ENCODE results near the gene XYLT1.

Gene XYLT1

DNA sequence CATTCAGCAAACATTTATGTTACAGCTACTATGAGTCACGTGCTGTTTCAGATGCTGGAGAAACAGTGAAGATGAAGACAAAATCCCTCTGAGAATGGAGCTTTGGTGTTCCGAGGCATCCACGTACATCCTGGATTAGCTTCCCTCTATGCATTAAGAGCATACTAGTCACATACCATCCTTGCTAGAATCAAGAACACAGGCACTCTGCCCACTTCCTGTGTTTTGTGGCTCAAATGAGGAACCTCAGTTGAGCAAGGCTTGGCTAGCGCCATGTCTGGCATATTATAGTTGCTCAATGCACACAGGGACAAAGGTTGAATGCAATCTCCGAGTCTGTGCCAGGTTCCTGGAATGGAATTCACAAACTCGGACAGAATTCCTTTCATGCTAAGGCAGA, 297.5 kb downstream of the XYLT1 start:
- DNase-seq, result peak in 1 of 5 experiments; percentile 62

- peak in 1 of 5 experiments; percentile 66 for DNase-seq
These were observed 299.3 kb downstream of the XYLT1 start for GRCh38 chr16:17171250-17172143.

- no peak for DNase-seq
These were observed 300.3 kb downstream of the XYLT1 start for GRCh38 chr16:17170435-17170834.

DNA sequence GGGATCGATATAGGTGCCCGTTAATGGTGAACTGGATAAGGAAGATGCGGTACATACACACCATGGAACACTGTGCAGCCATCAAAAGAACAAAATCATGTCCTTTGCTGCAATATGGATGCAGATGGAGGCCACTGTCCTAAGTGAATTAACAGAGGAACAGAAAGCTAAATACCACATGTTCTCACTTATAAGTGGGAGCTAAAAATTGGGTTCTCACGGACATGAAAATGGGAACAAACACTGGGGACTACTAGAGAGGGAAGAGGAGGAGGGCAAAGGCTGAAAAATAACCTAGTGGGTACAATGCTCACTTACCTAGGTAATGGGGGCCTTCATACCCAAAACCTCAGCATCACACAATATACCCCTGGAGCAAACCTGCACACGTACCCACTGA, 302.6 kb downstream of the XYLT1 start:
- DNase-seq, result no peak

DNA sequence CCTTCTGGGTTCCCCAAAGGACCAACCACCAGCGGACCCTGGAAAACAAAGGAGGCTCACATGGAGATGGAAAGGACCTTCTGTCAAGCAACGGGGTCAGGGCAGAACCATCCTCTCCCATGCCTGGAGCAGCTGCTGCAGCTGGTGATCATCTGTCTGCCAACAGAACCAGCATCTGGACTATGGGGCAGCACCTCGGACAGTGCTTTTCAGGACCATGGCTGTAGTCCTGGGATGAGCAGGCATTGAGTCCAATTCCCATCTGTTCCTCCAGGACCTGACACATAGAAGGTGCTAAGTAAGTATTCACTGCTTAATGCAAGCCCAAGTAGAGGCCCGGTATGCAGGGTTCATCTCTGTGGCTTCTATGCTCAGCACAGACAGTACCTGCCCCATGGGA, 304.7 kb downstream of the XYLT1 start:
- no peak for DNase-seq

GRCh38 chr16:17162560-17162959, 308.2 kb downstream of the XYLT1 start:
- DNase-seq, result no peak

DNA sequence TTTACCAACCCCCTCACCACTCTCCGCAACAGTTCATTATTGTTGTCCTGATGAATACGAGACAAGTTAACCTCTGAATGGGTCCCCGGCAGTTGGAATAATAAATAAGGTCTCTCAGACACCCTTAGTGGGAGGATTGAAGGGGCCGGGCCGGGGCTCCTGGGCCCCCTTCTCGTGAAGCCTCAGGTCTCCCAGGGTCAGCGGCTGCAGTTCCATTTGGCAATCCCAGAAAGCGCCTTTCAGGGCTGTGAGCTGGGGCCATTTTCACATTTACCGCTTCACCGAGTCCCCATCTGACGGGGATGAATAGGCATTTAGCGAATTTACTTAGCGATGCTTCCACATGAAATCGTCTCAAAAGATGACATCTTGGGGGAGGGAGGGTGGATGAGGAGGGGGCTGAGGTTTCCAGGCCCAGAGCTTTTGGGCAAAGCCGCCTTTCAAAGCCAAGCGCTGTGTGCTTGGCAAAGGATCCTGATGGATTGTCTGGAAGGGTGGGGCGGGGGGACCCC, 309.8 kb downstream of the XYLT1 start:
- DNase-seq, result no peak

- no peak for DNase-seq
These were observed 310.4 kb downstream of the XYLT1 start for GRCh38 chr16:17160285-17160853.

DNA sequence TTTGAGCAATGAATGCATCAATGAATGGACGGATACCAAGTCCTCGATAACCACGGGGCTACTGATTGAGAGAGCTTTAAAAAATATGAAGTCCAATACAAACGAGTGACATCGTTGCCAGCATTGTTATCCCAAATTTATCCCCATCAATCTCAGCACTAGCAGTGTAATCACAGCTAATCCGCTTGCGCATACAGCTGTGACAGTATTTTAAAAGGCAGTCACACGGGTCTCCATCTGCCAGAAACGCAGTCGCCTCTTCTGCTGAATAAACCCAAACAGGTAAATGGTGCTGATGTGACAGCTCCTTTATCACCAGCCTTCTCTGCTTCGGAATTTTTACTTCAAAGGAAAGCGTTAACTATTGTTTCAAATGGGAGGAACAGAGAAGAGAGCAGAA, 311.1 kb downstream of the XYLT1 start:
- DNase-seq, result no peak

DNA sequence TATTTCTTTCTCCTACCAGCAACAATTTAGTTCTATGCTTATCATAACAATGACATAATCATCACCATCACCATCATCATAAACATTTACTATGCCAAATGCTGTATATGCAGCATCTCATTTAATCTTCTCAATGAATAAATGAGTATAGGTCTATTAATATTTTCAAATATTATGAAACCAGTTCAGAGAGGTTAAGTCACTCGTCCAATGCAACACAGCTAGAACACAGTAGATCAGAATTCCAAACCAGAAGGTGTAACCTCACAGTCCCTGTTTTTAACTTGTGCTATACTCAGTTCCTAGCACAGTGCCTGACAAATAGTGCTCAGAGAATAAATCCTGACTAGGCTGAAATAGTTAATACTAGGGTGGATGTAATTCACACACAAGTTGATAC, 314.8 kb downstream of the XYLT1 start:
- no peak for DNase-seq

- DNase-seq, result no peak
These were observed 315.3 kb downstream of the XYLT1 start for GRCh38 chr16:17155485-17155884.

GRCh38 chr16:17154981-17155380, 315.8 kb downstream of the XYLT1 start:
- DNase-seq, result no peak

- DNase-seq, result no peak
These were observed 318.4 kb downstream of the XYLT1 start for GRCh38 chr16:17152311-17152710.

GRCh38 chr16:17151335-17151734, 319.4 kb downstream of the XYLT1 start:
- DNase-seq, result no peak

DNA sequence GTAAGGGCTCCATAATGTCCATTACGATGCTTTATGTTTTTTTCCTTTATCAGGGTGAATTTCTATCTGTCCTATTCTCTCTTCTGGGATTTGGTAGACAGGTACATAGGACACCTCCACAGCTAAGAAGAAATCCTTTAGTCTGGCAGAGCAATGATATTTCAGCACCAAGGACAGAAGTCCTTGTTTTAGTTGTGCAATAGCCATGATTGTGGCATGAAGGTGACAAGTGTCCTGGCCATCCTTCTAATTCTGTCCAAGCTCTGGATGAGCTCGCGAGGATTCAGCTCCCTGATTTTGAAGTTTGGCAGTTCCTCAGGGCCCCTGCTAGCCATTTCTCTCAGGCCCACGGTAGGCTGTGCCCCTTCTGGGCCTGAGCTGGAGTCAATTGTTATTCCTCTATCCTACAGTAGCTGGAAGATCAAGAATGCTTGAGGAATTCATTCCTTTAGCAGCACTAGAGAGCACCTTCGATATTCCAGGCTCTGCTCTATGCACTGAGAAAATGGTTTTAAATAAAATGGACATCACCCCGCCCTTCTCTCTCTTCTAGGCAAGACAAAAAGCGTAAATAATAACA, 320.8 kb downstream of the XYLT1 start:
- DNase-seq, result no peak

GRCh38 chr16:17147942-17148341, 322.8 kb downstream of the XYLT1 start:
- no peak for DNase-seq

DNA sequence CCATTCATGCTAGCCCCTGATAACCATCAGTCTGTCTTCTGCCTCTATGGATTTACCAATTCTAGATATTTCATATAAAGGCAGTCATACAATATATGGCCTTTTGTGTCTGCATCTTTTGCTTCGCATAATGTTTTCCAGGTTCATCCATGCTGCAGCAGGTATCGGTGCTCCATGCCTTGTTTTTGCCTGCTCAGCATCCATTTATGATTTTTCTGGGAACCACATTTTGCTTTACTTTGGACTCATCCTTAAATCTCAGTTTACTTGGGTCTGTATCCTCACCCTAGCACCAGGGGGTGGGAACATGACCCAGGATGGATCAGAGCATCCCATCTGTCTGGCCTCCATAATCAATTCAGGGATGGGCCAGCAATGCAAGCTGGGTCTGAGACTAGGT, 325.7 kb downstream of the XYLT1 start:
- no peak for DNase-seq

GRCh38 chr16:17144431-17144830, 326.3 kb downstream of the XYLT1 start:
- no peak for DNase-seq

DNA sequence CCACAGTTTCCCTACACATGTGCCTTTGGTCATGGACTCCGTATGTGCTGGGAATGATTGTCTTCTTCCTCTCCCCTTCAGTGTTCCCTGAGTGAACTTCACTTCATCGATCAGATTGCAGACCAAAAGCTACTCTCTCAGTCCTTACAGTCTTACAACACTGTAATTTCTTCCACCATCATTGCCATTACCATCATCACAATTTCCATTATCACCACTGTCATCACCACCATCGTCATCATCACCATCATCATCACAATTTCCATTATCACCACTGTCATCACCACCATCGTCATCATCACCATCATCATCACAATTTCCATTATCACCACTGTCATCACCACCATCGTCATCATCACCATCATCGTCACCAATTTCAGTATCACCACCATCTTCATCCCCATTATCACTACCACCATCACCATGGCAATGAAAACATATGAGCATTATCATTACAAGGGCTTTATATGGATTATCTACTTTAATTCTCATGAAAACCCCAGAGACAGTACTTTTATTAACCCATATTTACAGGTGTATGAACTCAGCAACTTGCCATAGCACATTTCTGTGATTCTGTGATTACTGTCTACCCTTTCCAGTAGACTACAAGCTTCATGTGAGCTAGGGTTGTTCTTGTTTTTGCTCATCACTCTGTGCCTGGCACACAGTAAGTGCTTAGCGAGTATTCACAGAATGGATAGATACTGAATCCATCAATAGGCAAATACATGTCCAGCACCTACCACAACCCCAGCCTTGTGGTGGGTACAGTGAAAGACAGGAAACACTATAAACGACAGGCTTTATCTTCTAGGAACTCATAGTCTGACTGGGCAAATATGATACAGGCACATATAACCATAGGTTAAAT, 327.0 kb downstream of the XYLT1 start:
- peak in 1 of 5 experiments; percentile 19 for DNase-seq

DNA sequence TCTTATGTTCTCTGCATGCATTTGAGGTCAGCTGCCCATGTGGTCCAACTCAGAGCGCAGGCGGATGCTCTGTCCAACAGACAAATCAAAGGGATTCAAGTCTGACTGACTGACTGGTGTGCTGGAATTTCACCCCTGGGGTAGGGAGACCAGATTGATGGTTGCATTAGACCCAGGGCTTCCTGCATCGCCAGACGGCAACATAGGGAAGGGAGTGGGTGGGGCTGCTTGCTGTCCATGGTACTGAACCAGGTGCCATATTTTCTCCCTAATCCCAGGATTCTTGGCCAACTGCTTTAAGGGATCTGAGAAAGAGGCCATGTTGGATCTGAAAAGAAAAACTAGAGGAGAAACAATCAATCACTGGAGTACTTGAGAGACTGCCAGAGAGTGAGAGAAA, 332.0 kb downstream of the XYLT1 start:
- DNase-seq, result no peak

- DNase-seq, result no peak
These were observed 335.3 kb downstream of the XYLT1 start for GRCh38 chr16:17135439-17135838.

DNA sequence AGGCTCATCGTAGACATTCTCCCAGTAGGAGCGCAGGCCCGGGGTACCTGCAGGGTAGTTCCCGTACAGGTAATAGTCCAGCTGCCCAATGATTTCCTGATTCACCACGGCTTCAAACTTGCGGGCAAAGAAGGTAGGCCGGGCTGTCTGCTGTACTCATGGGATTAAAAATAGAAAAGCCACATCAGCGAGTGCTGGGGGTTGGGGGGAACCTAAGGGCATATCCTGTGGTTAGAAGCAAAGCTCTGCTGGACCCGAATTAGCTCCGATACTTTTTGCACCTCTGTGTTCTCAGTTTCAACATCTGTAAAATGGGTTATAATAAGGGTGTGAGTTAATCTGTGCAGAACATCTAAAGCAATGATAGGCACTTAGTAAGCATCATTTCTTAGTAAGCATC, 336.2 kb downstream of the XYLT1 start:
- peak in 1 of 5 experiments; percentile 14 for DNase-seq

DNA sequence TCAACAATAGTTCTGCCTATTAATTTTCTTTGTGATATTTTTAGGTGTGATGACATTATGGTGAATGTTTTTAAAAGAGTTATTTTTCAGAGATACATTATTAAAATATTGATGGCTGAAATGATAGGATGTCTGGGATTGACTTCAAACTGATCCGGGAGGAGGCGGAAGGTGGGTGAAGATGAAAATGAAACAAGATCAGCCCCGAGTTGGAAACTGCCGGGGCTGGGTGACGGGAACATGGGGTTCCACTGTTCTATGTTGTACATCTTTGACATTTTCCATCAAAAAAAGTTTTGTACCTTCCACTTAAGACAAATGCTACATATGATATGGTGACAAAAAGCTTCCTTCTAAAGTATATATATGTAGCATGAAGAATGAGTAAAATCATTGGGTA, 336.9 kb downstream of the XYLT1 start:
- no peak for DNase-seq

Data from T-helper 2 cell (primary cell).